Upper lobe of left lung (tissue), 6 donors: ENCODE data around the gene GNPAT. TPM values are rescaled to one million over a fixed set of nuclear protein-coding genes. Genes with fewer than 3 reads are reported as not detected.

Experiments used
- ATAC-seq, 2 donors: fragments of 200-7000 bp; cut with Tn5 transposase; one replicate each; pipeline ENCODE4 v1.9.1; 2022; ENCODE audit warnings: mild to moderate bottlenecking in 2 of 2, moderate library complexity in 2 of 2; ENCODE audit not compliant: low FRiP score in 2 of 2
- DNase-seq, 2 donors: peaks; one replicate each; pipeline ENCODE4 v3.0.0-alpha.2; 2019 to 2020
- H3K27ac ChIP-seq, 4 donors: fragments of 200-600 bp; sonication (generic); one replicate each; pipeline ENCODE4 v1.5.1; 2016 to 2019
- H3K27me3 ChIP-seq, 4 donors: fragments of 200-600 bp; sonication (generic); one replicate each; pipeline ENCODE4 v1.5.1; 2017 to 2019
- H3K36me3 ChIP-seq, 4 donors: fragments of 200-600 bp; sonication (generic); one replicate each; pipeline ENCODE4 v1.5.1; 2016 to 2019
- H3K4me1 ChIP-seq, 4 donors: fragments of 200-600 bp; sonication (generic); one replicate each; pipeline ENCODE4 v1.5.1; 2018 to 2019
- H3K4me3 ChIP-seq, 4 donors: fragments of 200-600 bp; sonication (generic); one replicate each; pipeline ENCODE4 v1.5.1; 2017 to 2019; ENCODE audit warnings: mild to moderate bottlenecking in 2 of 4, moderate library complexity in 1 of 4
- H3K9me3 ChIP-seq, 4 donors: fragments of 200-600 bp; sonication (generic); one replicate each; pipeline ENCODE4 v1.5.1; 2018 to 2019
- CTCF ChIP-seq, 6 experiments: fragments of 450-650 bp in 4 of 6; fragments of 200-600 bp in 2 of 6; sonication (generic) in 2 of 6; IDR thresholded peaks; one replicate each; pipeline ENCODE4 v1.5.1; 2016 to 2019; ENCODE audit warnings: antibody characterized with exemption in 6 of 6
- EP300 ChIP-seq, 4 donors: sonication (generic); formaldehyde crosslinking; IDR thresholded peaks; one replicate each; pipeline ENCODE4 v1.5.1; 2017; ENCODE audit warnings: antibody characterized with exemption in 4 of 4, control low read depth in 2 of 4
- POLR2A ChIP-seq, 4 donors: fragments of 450-650 bp; IDR thresholded peaks; one replicate each; pipeline ENCODE4 v1.5.1; 2016 to 2017; ENCODE audit warnings: antibody characterized with exemption in 4 of 4, mild to moderate bottlenecking in 2 of 4
- POLR2AphosphoS5 ChIP-seq, 2 donors: sonication (generic); formaldehyde crosslinking; IDR thresholded peaks; one replicate each; pipeline ENCODE4 v1.5.1; 2017; ENCODE audit warnings: antibody characterized with exemption in 2 of 2
- WGBS, 2 donors: methylation state at CpG; one replicate each; pipeline ENCODE4 v1.1.5; 2017 to 2018; 5-methylcytosine and 5-hydroxymethylcytosine counted together
- total RNA-seq, 6 donors: library from RNA; depleted of rRNA in 4 of 6; stranded (reverse); fragments of >200 nt in 4 of 6; gene quantifications; one replicate each; pipeline versions ENCODE4 v1.1.0 to v1.2.1, GENCODE V29; 2016 to 2021
- donor health status: DM: no; HTN: no; CAD: no; lungs with moderate emphysema.
- donor health status: DM: no; HTN: yes; CAD: no; lungs with severe emphysema.

Gene GNPAT
- total RNA-seq, 6 donors from 2014 or later: 14.0 to 65.0 (median 30.5) TPM

GRCh38 chr1:231242516-231243198, 1.6 kb downstream of the GNPAT start:
- Histone ChIP-seq H3K4me1 (peaks cover 23 to 29% (median 27%) of the 10 kb centered on the region in 4 donors), H3K27ac (peak overlapping the region in 1 of 4 donors; percentile 90), H3K27me3 (no peaks in the 10 kb centered on the region), H3K36me3 (peaks cover 0 to 12% (median 7%) of the 10 kb centered on the region in 4 donors), H3K9me3 (no peaks in the 10 kb centered on the region), H3K4me3 (peak overlapping the region in 2 of 4 donors; percentile 65 to 82)
- ATAC-seq (no peak), DNase-seq (no peak)
- WGBS, 2 donors: 25 to 33% methylated on average over 5 of the region's 5 CpGs
- TF ChIP-seq CTCF (IDR thresholded peaks at IDR 0.05) (no peak), POLR2A (IDR thresholded peaks at IDR 0.05) (no peak), EP300 (IDR thresholded peaks at IDR 0.05) (no peak), POLR2AphosphoS5 (IDR thresholded peaks at IDR 0.05) (no peak)

- H3K36me3 ChIP-seq: peaks cover 0 to 25% (median 6%) of the 10 kb centered on the region in 4 donors
These were observed 7.8 kb downstream of the GNPAT start for GRCh38 chr1:231248778-231249177.

GRCh38 chr1:231252336-231252735, 11.3 kb downstream of the GNPAT start:
- peaks cover 2 to 51% (median 17%) of the 10 kb centered on the region in 4 donors for H3K36me3 ChIP-seq
- H3K4me1 ChIP-seq: no peaks in the 10 kb centered on the region
- TF ChIP-seq EP300 (IDR thresholded peaks at IDR 0.05): no peak
- no peak for TF ChIP-seq CTCF (IDR thresholded peaks at IDR 0.05)
- TF ChIP-seq POLR2A (IDR thresholded peaks at IDR 0.05): no peak
- TF ChIP-seq POLR2AphosphoS5 (IDR thresholded peaks at IDR 0.05): no peak
- 86 to 98% methylated on average over 3 of the region's 3 CpGs for WGBS, 2 donors
- no peak overlapping the region for H3K4me3 ChIP-seq
- no peaks in the 10 kb centered on the region for H3K9me3 ChIP-seq
- H3K27ac ChIP-seq: no peak overlapping the region
- no peak for ATAC-seq
- DNase-seq: no peak
- H3K27me3 ChIP-seq: no peaks in the 10 kb centered on the region

More at GRCh38 chr1:231248778-231249177, 7.8 kb downstream of the GNPAT start:
- no peak overlapping the region for H3K27ac ChIP-seq
- WGBS, 2 donors: 96 to 97% methylated on average over 1 of the region's 1 CpG
- TF ChIP-seq POLR2AphosphoS5 (IDR thresholded peaks at IDR 0.05) (no peak), CTCF (IDR thresholded peaks at IDR 0.05) (no peak), EP300 (IDR thresholded peaks at IDR 0.05) (no peak), POLR2A (IDR thresholded peaks at IDR 0.05) (no peak)
- no peaks in the 10 kb centered on the region for H3K4me1 ChIP-seq
- H3K9me3 ChIP-seq: no peaks in the 10 kb centered on the region
- no peaks in the 10 kb centered on the region for H3K27me3 ChIP-seq
- ATAC-seq (no peak), DNase-seq (no peak)
- H3K4me3 ChIP-seq: no peak overlapping the region

- no peak for DNase-seq
- no peak for ATAC-seq
- peaks cover 0 to 2% (median 0%) of the 10 kb centered on the region in 4 donors for H3K4me1 ChIP-seq
- peaks cover 12 to 91% (median 52%) of the 10 kb centered on the region in 4 donors for H3K36me3 ChIP-seq
- TF ChIP-seq POLR2A (IDR thresholded peaks at IDR 0.05) (no peak), CTCF (IDR thresholded peaks at IDR 0.05) (no peak), EP300 (IDR thresholded peaks at IDR 0.05) (no peak), POLR2AphosphoS5 (IDR thresholded peaks at IDR 0.05) (no peak)
- no peak overlapping the region for H3K4me3 ChIP-seq
- H3K27ac ChIP-seq: no peak overlapping the region
- H3K27me3 ChIP-seq: no peaks in the 10 kb centered on the region
- no peaks in the 10 kb centered on the region for H3K9me3 ChIP-seq
- WGBS, 2 donors: 93 to 97% methylated on average over 4 of the region's 4 CpGs
These were observed 19.3 kb downstream of the GNPAT start for GRCh38 chr1:231260351-231260750.

GRCh38 chr1:231264642-231265041, 23.6 kb downstream of the GNPAT start:
- Histone ChIP-seq H3K4me3 (no peak overlapping the region), H3K4me1 (peaks cover 0 to 2% (median 0%) of the 10 kb centered on the region in 4 donors), H3K36me3 (peaks cover 23 to 95% (median 63%) of the 10 kb centered on the region in 4 donors), H3K27ac (no peak overlapping the region), H3K27me3 (no peaks in the 10 kb centered on the region), H3K9me3 (no peaks in the 10 kb centered on the region)
- 91 to 96% methylated on average over 1 of the region's 1 CpG for WGBS, 2 donors
- TF ChIP-seq POLR2A (IDR thresholded peaks at IDR 0.05) (no peak), CTCF (IDR thresholded peaks at IDR 0.05) (no peak), POLR2AphosphoS5 (IDR thresholded peaks at IDR 0.05) (no peak), EP300 (IDR thresholded peaks at IDR 0.05) (no peak)
- ATAC-seq (no peak), DNase-seq (no peak)
